NT2/D1 (cell line): ENCODE measurements around the gene PSG3.
"Not testable (repeated sequence)": the region's sequence is repeated elsewhere in the genome, so short reads cannot be mapped to it uniquely, and the experiment has no call there.

Experiments
- SUZ12 ChIP-seq: IDR thresholded peaks from 2 replicates; pipeline ENCODE4 v1.6.1; 2011; ENCODE audit not compliant: insufficient read length, insufficient read depth; ENCODE audit errors: extremely low read depth
- YY1 ChIP-seq: IDR thresholded peaks from 2 replicates; pipeline ENCODE4 v1.6.1; 2011; ENCODE audit not compliant: insufficient read length, insufficient read depth
- ZNF274 ChIP-seq: IDR thresholded peaks from 2 replicates; pipeline ENCODE4 v1.6.1; 2011; ENCODE audit warnings: mild to moderate bottlenecking, low read depth, low read length

DNA sequence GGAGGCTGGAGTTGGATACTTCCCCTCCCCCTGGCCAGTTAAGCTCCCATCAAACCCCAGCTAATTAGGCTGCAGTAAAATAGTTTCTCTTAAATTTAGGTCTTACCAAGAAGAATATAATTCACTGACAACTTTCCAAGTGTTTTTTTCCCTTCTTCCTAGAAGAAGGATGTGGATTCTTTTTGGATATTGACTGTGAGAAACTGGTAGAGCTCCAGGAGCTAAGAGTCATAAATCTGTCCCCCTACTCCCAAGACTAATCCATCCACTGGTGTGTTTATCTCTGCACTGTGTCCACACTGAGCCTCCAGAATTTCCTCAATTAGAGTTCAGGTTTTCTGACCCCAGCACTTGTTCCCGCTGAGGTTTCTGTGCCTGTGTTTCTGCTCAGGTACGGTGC lies 47.5 kb upstream of the PSG3 start:
- TF ChIP-seq YY1, SUZ12, ZNF274: not testable (repeated sequence)
